Keratinocyte (primary cell): ENCODE results near the gene NFYC. TPM values are rescaled to one million over a fixed set of nuclear protein-coding genes. Genes with fewer than 3 reads are reported as not detected.

Source experiments
- DNase-seq: peaks from one replicate; pipeline ENCODE4 v3.0.0-alpha.2; 2011; ENCODE audit warnings: low read depth, missing footprints, low spot score
- FAIRE-seq: peaks from 2 replicates; lab custom pipeline; 2011; peaks lifted over from hg19 to GRCh38; lab: Jason Lieb, UNC
- H2AFZ ChIP-seq: 2 replicates; pipeline ENCODE4 v1.6.0; 2012; ENCODE audit warnings: low read length, control low read depth, inconsistent platforms; ENCODE audit not compliant: control insufficient read depth
- H3K27ac ChIP-seq: 2 replicates; pipeline ENCODE4 v1.5.1; 2011; ENCODE audit warnings: low read length; ENCODE audit not compliant: control insufficient read depth, insufficient read depth
- H3K27me3 ChIP-seq: 3 replicates; pipeline ENCODE4 v1.6.0; 2011; ENCODE audit warnings: low read length; ENCODE audit not compliant: control insufficient read depth, insufficient read depth; ENCODE audit errors: extremely low read depth
- H3K36me3 ChIP-seq, 2 experiments: 2 replicates in 1 of 2; 3 replicates in 1 of 2; pipeline ENCODE4 v1.5.1; 2011; ENCODE audit warnings: low read length in 2 of 2, mild to moderate bottlenecking in 1 of 2; ENCODE audit not compliant: control insufficient read depth in 2 of 2, insufficient read depth in 2 of 2; ENCODE audit errors: extremely low read depth in 1 of 2
- H3K4me1 ChIP-seq: 3 replicates; pipeline ENCODE4 v1.5.1; 2011; ENCODE audit warnings: low read length; ENCODE audit not compliant: control insufficient read depth, insufficient read depth; ENCODE audit errors: extremely low read depth
- H3K4me2 ChIP-seq: 3 replicates; pipeline ENCODE4 v1.6.0; 2011; ENCODE audit warnings: low read depth, low read length; ENCODE audit not compliant: control insufficient read depth, insufficient read depth; ENCODE audit errors: extremely low read depth
- H3K4me3 ChIP-seq, 3 experiments: fragments of 200-600 bp in 1 of 3; sonication (generic) in 1 of 3; 2 replicates in 2 of 3; 3 replicates in 1 of 3; pipeline ENCODE4 v1.5.1; 2011 to 2016; ENCODE audit warnings: low read length in 3 of 3, mild to moderate bottlenecking in 3 of 3, control low read depth in 2 of 3, inconsistent platforms in 1 of 3, low read depth in 1 of 3, mixed read lengths in 1 of 3, mixed run types in 1 of 3, moderate library complexity in 1 of 3; ENCODE audit not compliant: control insufficient read depth in 2 of 3, insufficient read depth in 2 of 3; ENCODE audit errors: extremely low read depth in 1 of 3
- H3K79me2 ChIP-seq: 2 replicates; pipeline ENCODE4 v1.6.0; 2012; ENCODE audit warnings: low read length; ENCODE audit not compliant: control insufficient read depth, insufficient read depth
- H3K9ac ChIP-seq: 3 replicates; pipeline ENCODE4 v1.6.0; 2011; ENCODE audit warnings: low read length; ENCODE audit not compliant: control insufficient read depth, insufficient read depth; ENCODE audit errors: extremely low read depth
- H3K9me1 ChIP-seq: 3 replicates; pipeline ENCODE4 v1.6.0; 2011; ENCODE audit warnings: low read length; ENCODE audit not compliant: control insufficient read depth, insufficient read depth; ENCODE audit errors: extremely low read depth
- H3K9me3 ChIP-seq: 2 replicates; pipeline ENCODE4 v1.5.1; 2012; ENCODE audit warnings: low read depth, low read length; ENCODE audit not compliant: control insufficient read depth
- H4K20me1 ChIP-seq: 3 replicates; pipeline ENCODE4 v1.6.0; 2011; ENCODE audit warnings: low read length; ENCODE audit not compliant: control insufficient read depth, insufficient read depth; ENCODE audit errors: extremely low read depth
- EZH2 ChIP-seq: IDR thresholded peaks from one replicate; pipeline ENCODE4 v1.6.1; 2012; ENCODE audit warnings: inconsistent platforms, mild to moderate bottlenecking, low read length, moderate library complexity
- dilution Hi-C: fragments of 300-500 bp; cut with MboI; formaldehyde crosslinking; loops from one replicate; pipeline ENCODE4 v1.7.0; 2020; ENCODE audit warnings: low sequenced_read_pairs; ENCODE audit not compliant: extremely low pct_ligation_motif_present
- polyA plus RNA-seq, 5 experiments: library from polyadenylated mRNA; depleted of rRNA in 3 of 5; stranded (reverse) in 3 of 5; stranded (forward) in 1 of 5; unstranded in 1 of 5; fragments of >200 nt; gene quantifications; 1 replicate in 1 of 5; 2 replicates in 3 of 5; 3 replicates in 1 of 5; pipeline versions ENCODE4 v1.2.1 to v1.2.3, GENCODE V29; 2011 to 2012; ENCODE audit warnings: missing spikeins in 2 of 5, low read depth in 1 of 5, low replicate concordance in 1 of 5
- TF ChIP-seq, protein P1 (sequence below), 3 experiments: IDR thresholded peaks in 1 of 3; conservative IDR thresholded peaks in 1 of 3; optimal IDR thresholded peaks in 1 of 3; 2 replicates in 2 of 3; 3 replicates in 1 of 3; pipeline versions ENCODE3 to v1.5.1; 2011; ENCODE audit warnings: low read length in 3 of 3, mild to moderate bottlenecking in 3 of 3, moderate library complexity in 2 of 3, control low read depth in 1 of 3, inconsistent platforms in 1 of 3; ENCODE audit not compliant: insufficient read depth in 2 of 3; ENCODE audit errors: extremely low read depth in 1 of 3

Gene NFYC
- polyA plus RNA-seq, 1 donor (not counting 4 experiments of a cell fraction or from before 2014, with no cell fraction given) = 32.4 TPM

GRCh38 chr1:40818264-40818961, 126.9 kb downstream of the NFYC start:
- TF ChIP-seq, protein P1, sequence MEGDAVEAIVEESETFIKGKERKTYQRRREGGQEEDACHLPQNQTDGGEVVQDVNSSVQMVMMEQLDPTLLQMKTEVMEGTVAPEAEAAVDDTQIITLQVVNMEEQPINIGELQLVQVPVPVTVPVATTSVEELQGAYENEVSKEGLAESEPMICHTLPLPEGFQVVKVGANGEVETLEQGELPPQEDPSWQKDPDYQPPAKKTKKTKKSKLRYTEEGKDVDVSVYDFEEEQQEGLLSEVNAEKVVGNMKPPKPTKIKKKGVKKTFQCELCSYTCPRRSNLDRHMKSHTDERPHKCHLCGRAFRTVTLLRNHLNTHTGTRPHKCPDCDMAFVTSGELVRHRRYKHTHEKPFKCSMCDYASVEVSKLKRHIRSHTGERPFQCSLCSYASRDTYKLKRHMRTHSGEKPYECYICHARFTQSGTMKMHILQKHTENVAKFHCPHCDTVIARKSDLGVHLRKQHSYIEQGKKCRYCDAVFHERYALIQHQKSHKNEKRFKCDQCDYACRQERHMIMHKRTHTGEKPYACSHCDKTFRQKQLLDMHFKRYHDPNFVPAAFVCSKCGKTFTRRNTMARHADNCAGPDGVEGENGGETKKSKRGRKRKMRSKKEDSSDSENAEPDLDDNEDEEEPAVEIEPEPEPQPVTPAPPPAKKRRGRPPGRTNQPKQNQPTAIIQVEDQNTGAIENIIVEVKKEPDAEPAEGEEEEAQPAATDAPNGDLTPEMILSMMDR (optimal IDR thresholded peaks at IDR 0.05 in 1 of 3, IDR thresholded peaks at IDR 0.05 in 1 of 3, conservative IDR thresholded peaks at IDR 0.05 in 1 of 3; ENCODE audit: extremely low read depth in 1 of 3, insufficient read depth in 2 of 3, low read length in 3 of 3) = no peak
- no peak for TF ChIP-seq EZH2
- peak overlapping the region in 2 of 3 experiments; percentile 18 to 22 for H3K4me3 ChIP-seq
- no peaks in the 10 kb centered on the region for H3K79me2 ChIP-seq
- FAIRE-seq = no peak
- H3K4me2 ChIP-seq = peak overlapping the region; percentile 64
- no peaks in the 10 kb centered on the region for H3K4me1 ChIP-seq
- H3K9me1 ChIP-seq = no peaks in the 10 kb centered on the region
- dilution Hi-C loops = no loop called here
- H3K9me3 ChIP-seq = no peaks in the 10 kb centered on the region
- H4K20me1 ChIP-seq = no peaks in the 10 kb centered on the region
- peak; percentile 66 for DNase-seq
- no peaks in the 10 kb centered on the region for H3K36me3 ChIP-seq
- no peak overlapping the region for H3K9ac ChIP-seq
- peak overlapping the region; percentile 56 for H2AFZ ChIP-seq
- H3K27me3 ChIP-seq = peaks cover 25% of the 10 kb centered on the region
- no peak overlapping the region for H3K27ac ChIP-seq

- no peaks in the 10 kb centered on the region for H3K9me1 ChIP-seq
- no peaks in the 10 kb centered on the region for H3K4me1 ChIP-seq
- TF ChIP-seq, protein P1 (optimal IDR thresholded peaks at IDR 0.05 in 1 of 3, IDR thresholded peaks at IDR 0.05 in 1 of 3, conservative IDR thresholded peaks at IDR 0.05 in 1 of 3; ENCODE audit: extremely low read depth in 1 of 3, insufficient read depth in 2 of 3, low read length in 3 of 3) = no peak
- TF ChIP-seq EZH2 = no peak
- no peak overlapping the region for H3K9ac ChIP-seq
- FAIRE-seq = no peak
- no peaks in the 10 kb centered on the region for H3K79me2 ChIP-seq
- dilution Hi-C loops = no loop called here
- H3K36me3 ChIP-seq = no peaks in the 10 kb centered on the region
- no peaks in the 10 kb centered on the region for H3K9me3 ChIP-seq
- no peak for DNase-seq
- no peak overlapping the region for H2AFZ ChIP-seq
- H4K20me1 ChIP-seq = no peaks in the 10 kb centered on the region
- H3K27me3 ChIP-seq = peaks cover 25% of the 10 kb centered on the region
- H3K27ac ChIP-seq = no peak overlapping the region
- no peak overlapping the region for H3K4me3 ChIP-seq
- no peak overlapping the region for H3K4me2 ChIP-seq
Observed at GRCh38 chr1:40819101-40819500, 127.6 kb downstream of the NFYC start.
